Gastroesophageal sphincter (tissue), 4 donors: Measurements from ENCODE around the gene TCP11. TPM values are rescaled to one million over a fixed set of nuclear protein-coding genes. Genes with fewer than 3 reads are reported as not detected.
A peak's percentile ranks its signal among the peaks of the same experiment; 100 is the strongest.

Experiments used
- ATAC-seq: fragments of 150-250 bp; one replicate; pipeline ENCODE4 v1.9.1; 2016; ENCODE audit warnings: mild to moderate bottlenecking, moderate library complexity
- H3K27ac ChIP-seq, 4 donors: fragments of 200-600 bp; sonication (generic) in 3 of 4; 1 replicate in 3 of 4; 2 replicates in 1 of 4; pipeline ENCODE4 v1.5.1; 2016 to 2019
- H3K27me3 ChIP-seq: fragments of 200-600 bp; sonication (generic); one replicate; pipeline ENCODE4 v1.5.1; 2019
- H3K36me3 ChIP-seq, 2 donors: fragments of 200-600 bp; sonication (generic); one replicate each; pipeline ENCODE4 v1.5.1; 2019; ENCODE audit warnings: control low read depth in 1 of 2
- H3K4me1 ChIP-seq, 3 donors: fragments of 200-600 bp; sonication (generic); 1 replicate in 2 of 3; 2 replicates in 1 of 3; pipeline ENCODE4 v1.5.1; 2016 to 2019; ENCODE audit warnings: control low read depth in 2 of 3
- H3K4me3 ChIP-seq, 2 donors: fragments of 200-600 bp; sonication (generic); one replicate each; pipeline ENCODE4 v1.5.1; 2019; ENCODE audit warnings: mild to moderate bottlenecking in 1 of 2, moderate library complexity in 1 of 2
- H3K9me3 ChIP-seq, 3 donors: fragments of 200-600 bp; sonication (generic); one replicate each; pipeline ENCODE4 v1.5.1; 2017 to 2019; ENCODE audit warnings: control low read depth in 2 of 3
- EP300 ChIP-seq: sonication (generic); formaldehyde crosslinking; IDR thresholded peaks from one replicate; pipeline ENCODE4 v1.6.1; 2017; ENCODE audit warnings: antibody characterized with exemption, mild to moderate bottlenecking
- POLR2A ChIP-seq, 2 donors: fragments of 450-650 bp; IDR thresholded peaks; one replicate each; pipeline ENCODE4 v1.6.1; 2017; ENCODE audit warnings: antibody characterized with exemption in 2 of 2, mild to moderate bottlenecking in 2 of 2, moderate library complexity in 1 of 2
- POLR2AphosphoS5 ChIP-seq: sonication (generic); formaldehyde crosslinking; IDR thresholded peaks from one replicate; pipeline ENCODE4 v1.6.1; 2017; ENCODE audit warnings: antibody characterized with exemption
- WGBS, 2 donors: methylation state at CpG; one replicate each; pipeline ENCODE4 v1.1.5; 2018; ENCODE audit warnings: low coverage in 1 of 2; 5-methylcytosine and 5-hydroxymethylcytosine counted together
- total RNA-seq, 4 donors: library from RNA; depleted of rRNA; stranded (reverse); fragments of >200 nt; gene quantifications; one replicate each; pipeline ENCODE4 v1.1.0, GENCODE V29; 2016
- TF ChIP-seq, protein P1 (sequence below), 4 experiments: fragments of 200-600 bp in 2 of 4; fragments of 450-650 bp in 2 of 4; sonication (generic) in 1 of 4; IDR thresholded peaks; one replicate each; pipeline ENCODE4 v1.5.1; 2017 to 2019; ENCODE audit warnings: antibody characterized with exemption in 4 of 4, mild to moderate bottlenecking in 2 of 4, moderate library complexity in 2 of 4

Gene TCP11
- total RNA-seq, 4 donors from 2014 or later: 0.77 TPM; not detected in 3

DNA sequence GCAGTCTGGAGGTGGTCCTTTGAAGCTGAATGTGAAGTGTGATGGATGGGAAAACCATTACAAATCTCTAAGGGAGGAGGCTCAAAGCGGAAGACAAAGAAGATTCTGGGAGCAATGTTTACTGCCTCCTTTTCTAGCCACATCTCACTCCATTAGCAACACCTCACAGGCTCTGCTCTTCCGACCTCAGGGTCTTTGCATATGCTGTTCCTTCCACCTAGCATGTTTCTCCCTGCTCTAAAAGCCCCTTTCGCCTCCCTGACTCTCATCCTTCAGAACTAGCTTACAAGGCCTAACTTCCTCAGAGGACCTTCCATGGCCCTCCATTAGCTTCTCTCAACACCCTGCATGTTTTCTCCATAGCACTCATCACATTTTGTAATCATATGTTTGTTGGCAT lies 4.6 kb upstream of the TCP11 start:
- H3K27me3 ChIP-seq: peaks cover 8% of the 10 kb centered on the region

DNA sequence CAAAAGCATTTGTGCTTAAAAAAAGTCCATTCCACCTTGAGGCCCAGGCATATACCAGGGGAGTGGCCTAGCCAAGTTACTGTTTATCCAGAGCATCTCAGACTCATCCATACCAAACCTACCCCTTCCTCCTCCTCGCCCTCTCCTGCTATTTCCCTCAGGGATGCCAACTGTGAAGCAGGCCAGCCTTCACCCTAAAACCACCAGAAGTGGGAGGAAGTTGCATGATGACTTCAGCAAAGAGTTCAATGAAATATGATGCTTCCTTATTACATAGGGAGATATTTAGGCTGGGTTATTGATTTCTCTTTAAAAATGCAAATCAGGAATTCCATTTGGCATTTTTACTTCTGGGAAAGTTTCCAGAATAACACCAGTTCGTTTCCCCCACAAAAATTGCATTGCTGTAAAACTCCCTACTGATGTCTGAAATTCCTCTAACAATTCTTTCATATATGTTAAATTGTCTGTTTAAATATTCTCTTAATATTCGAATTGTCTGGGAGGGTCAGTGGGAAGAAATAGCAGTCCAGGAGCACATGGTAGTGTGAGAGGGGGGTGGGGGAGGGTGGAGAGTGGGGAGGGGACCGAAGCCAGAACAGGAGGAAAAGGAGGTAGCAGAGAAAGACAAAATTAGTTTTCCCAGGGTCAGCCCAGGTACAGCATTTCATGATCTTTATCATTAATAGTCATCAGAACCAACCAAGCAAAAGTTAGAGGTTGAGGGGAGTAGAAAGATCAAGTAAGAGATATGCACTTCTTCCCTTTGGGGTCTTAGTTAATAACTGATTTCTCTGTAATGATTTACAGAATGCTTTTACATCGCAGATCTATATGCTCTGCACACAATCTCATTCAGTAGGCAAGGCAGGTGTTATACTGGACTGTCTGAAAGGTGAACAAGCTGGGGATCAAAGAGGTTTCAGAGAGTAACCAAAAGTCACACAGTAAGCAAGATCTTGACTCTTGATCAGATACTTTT lies 1.7 kb upstream of the TCP11 start:
- no peak overlapping the region for H3K4me3 ChIP-seq
- peaks cover 11% of the 10 kb centered on the region for H3K27me3 ChIP-seq
- no peak for ATAC-seq
- H3K36me3 ChIP-seq: no peaks in the 10 kb centered on the region
- H3K9me3 ChIP-seq: no peaks in the 10 kb centered on the region
- no peak overlapping the region for H3K27ac ChIP-seq
- TF ChIP-seq EP300: no peak
- TF ChIP-seq, protein P1, sequence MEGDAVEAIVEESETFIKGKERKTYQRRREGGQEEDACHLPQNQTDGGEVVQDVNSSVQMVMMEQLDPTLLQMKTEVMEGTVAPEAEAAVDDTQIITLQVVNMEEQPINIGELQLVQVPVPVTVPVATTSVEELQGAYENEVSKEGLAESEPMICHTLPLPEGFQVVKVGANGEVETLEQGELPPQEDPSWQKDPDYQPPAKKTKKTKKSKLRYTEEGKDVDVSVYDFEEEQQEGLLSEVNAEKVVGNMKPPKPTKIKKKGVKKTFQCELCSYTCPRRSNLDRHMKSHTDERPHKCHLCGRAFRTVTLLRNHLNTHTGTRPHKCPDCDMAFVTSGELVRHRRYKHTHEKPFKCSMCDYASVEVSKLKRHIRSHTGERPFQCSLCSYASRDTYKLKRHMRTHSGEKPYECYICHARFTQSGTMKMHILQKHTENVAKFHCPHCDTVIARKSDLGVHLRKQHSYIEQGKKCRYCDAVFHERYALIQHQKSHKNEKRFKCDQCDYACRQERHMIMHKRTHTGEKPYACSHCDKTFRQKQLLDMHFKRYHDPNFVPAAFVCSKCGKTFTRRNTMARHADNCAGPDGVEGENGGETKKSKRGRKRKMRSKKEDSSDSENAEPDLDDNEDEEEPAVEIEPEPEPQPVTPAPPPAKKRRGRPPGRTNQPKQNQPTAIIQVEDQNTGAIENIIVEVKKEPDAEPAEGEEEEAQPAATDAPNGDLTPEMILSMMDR (IDR thresholded peaks at IDR 0.05): no peak
- no peak for TF ChIP-seq POLR2A (IDR thresholded peaks at IDR 0.05)
- TF ChIP-seq POLR2AphosphoS5: no peak
- WGBS, 2 donors: 61 to 72% methylated on average over 3 to 5 of the region's 5 CpGs
- peaks cover 0 to 16% (median 9%) of the 10 kb centered on the region in 3 donors for H3K4me1 ChIP-seq

More for the DNA sequence above, 4.6 kb upstream of the TCP11 start:
- no peaks in the 10 kb centered on the region for H3K9me3 ChIP-seq
- ATAC-seq: no peak
- H3K4me3 ChIP-seq: no peak overlapping the region
- peaks cover 0 to 8% (median 5%) of the 10 kb centered on the region in 3 donors for H3K4me1 ChIP-seq
- H3K36me3 ChIP-seq: no peaks in the 10 kb centered on the region
- WGBS, 2 donors: 93 to 96% methylated on average over 3 of the region's 3 CpGs
- H3K27ac ChIP-seq: no peak overlapping the region
- TF ChIP-seq, protein P1 (IDR thresholded peaks at IDR 0.05): no peak
- TF ChIP-seq EP300: no peak
- TF ChIP-seq POLR2AphosphoS5: no peak
- no peak for TF ChIP-seq POLR2A (IDR thresholded peaks at IDR 0.05)

DNA sequence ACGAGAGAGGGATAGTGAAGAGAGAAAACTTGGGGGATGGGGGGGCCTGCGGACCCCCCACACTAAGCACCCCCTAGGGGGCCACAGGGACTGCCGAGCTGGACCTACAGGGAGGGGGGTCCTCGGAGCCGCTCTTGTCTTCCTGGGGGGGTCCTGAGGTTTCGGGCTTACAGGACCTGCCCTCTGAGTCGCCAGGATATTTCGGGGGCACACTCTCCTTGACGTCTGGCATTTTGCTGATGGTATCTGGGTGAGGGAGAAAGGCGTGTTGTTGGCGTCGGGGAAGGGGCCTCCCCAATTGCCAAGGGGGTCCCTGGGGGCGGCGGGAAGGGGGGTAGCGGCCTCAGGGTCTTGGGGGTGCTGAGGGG lies 516 bp downstream of the TCP11 start:
- H3K27ac ChIP-seq: no peak overlapping the region
- WGBS, 2 donors: 33 to 80% methylated on average over 1 to 2 of the region's 15 CpGs
- H3K27me3 ChIP-seq: peaks cover 11% of the 10 kb centered on the region
- TF ChIP-seq POLR2A (IDR thresholded peaks at IDR 0.05): no peak
- TF ChIP-seq POLR2AphosphoS5: no peak
- TF ChIP-seq, protein P1 (IDR thresholded peaks at IDR 0.05): no peak
- TF ChIP-seq EP300: no peak
- ATAC-seq: peak; percentile 5
- H3K4me1 ChIP-seq: peaks cover 0 to 16% (median 9%) of the 10 kb centered on the region in 3 donors
- H3K4me3 ChIP-seq: peak overlapping the region in 1 of 2 donors; percentile 36
- H3K36me3 ChIP-seq: no peaks in the 10 kb centered on the region
- H3K9me3 ChIP-seq: no peaks in the 10 kb centered on the region

DNA sequence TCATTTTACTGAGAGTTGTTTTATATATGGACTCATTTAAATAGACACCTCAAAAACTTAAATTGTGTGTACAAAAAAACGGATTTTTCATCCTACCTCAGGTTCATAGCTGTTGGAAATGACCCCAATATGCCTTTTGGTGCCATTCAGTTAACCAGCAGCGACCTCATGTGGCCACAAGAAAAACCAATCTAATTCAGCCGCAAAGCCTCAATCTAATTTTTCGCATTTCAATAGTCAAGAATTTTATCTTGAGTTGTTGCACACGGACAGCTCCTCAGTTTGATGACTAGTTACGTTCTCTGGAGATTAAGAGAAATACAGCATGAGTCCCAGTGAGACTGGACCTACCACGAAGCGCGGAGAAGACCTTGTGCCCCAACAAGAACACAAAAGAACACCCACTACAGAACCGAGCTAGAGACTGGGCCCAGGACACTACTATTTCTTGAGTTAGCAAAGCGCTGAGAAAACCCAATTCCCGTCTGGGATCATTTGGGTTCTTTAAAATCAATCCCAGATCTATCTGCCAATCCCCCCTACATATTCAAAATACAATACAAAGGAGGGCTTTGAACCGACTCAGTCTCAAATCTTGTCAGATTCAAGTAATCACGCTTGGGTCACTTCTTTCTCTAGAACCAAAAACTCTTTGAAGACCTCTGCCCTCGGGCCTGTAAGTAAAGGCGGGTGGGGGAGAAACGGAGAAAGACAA lies 1.1 kb downstream of the TCP11 start:
- 25 to 35% methylated on average over 14 to 15 of the region's 17 CpGs for WGBS, 2 donors
- Histone ChIP-seq H3K4me3 (no peak overlapping the region), H3K36me3 (no peaks in the 10 kb centered on the region), H3K4me1 (peaks cover 0 to 16% (median 9%) of the 10 kb centered on the region in 3 donors), H3K9me3 (no peaks in the 10 kb centered on the region), H3K27me3 (peaks cover 11% of the 10 kb centered on the region), H3K27ac (no peak overlapping the region)
- no peak for TF ChIP-seq POLR2AphosphoS5
- TF ChIP-seq, protein P1 (IDR thresholded peaks at IDR 0.05): peak; percentile 62 to 94 (median 84)
- no peak for ATAC-seq
